K562 treated with DMSO at 1 percent for 4 hours (cell line): ENCODE measurements around the gene SFTPB. TPM values are rescaled to one million over a fixed set of nuclear protein-coding genes. Genes with fewer than 3 reads are reported as not detected.

Source experiments
- total RNA-seq: library from RNA; unstranded; fragments of 300-600 nt; gene quantifications from 2 replicates; pipeline ENCODE4 v1.2.3, GENCODE V29; 2022; ENCODE audit not compliant: insufficient read depth

The SFTPB gene
- total RNA-seq, result not detected in 2 replicates

DNA sequence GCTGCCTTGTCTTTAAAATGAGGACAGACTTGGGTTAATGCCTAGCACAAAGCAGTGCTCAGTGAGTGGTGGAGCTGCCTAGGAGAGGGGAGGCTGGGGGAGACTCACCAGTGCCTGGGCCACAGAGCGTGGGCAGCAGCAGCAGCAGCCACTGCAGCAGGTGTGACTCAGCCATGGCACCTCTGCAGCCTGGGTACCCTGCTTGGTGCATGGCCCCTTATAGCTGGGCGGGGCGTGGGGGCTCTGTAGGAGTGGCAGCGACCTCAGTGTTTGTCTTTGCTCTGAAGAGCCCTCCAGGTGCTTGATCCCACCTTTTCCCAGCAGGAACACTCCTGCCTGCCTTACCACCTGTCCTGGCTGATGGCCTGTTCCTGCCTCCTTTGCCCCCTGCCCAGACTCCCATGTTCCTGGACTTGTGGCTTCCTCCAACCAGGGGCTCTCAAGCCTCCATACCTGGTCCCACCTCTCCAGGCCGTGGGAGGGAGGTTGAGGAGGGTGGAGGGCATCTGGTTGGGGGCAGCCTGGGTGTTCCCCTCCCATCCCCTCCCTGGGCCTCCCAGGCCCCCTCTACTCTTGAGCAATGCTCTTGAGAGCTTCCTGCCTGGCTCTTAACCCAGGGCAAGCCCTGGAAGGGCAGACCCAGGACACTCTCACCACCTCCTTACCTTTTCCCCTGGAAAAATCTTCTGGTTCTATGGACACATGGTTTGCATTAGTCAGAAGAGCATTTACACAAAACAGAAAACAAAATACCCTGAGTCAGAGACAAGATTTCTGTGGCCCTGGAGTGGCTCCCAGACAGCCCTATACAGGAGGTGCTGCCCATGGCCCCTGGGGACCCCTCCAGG lies at the start of gene SFTPB:
Gene SFTPB, minus strand, starts transcription at position 191 of the 848 bp plus-strand sequence. Its CDS starts 16 bp downstream, at position 175.

DNA sequence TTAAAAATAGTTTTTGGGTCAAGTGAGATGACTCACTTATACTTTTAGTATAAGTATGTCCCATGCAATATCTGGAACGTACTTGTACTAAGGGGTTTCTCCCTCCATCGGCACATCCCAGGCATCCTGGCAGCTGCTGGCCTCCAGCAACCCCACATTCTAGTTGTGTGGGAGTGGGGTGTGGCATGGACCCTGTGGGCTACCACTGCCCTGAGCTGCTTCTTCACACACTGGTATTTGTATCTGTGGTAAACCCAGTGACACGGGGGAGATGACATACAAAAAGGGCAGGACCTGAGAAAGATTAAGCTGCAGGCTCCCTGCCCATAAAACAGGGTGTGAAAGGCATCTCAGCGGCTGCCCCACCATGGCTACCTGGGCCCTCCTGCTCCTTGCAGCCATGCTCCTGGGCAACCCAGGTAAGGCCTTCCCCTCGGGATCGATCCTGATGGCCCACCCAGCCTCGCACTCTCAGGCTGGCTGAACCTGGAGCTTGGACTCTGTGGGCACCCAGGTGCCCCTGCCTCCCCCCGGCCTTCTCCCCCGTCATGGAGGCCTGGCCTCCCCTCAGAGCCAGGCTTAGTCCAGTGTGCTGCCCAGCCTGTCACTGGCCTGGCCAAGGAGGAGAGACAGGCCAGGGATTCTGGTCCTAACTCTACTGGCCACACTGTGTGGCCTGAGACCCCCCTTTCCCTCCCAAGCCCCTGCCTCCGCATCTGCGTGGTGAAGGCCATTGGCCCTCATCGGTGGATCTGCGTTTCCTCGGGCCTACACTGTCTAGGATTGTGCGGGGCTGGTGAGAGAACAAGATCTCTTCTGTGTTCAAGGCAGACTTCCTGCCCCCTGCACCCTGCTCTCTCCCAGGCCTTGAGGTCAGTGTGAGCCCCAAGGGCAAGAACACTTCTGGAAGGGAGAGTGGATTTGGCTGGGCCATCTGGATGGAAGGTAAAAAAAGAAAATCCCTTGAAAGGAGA lies 26.3 kb upstream of the SFTPB start, which contains the start of gene GNLY:
Gene GNLY, plus strand, starts transcription at position 307 of the 974 bp plus-strand sequence. Its CDS starts 61 bp downstream, at position 368.

DNA sequence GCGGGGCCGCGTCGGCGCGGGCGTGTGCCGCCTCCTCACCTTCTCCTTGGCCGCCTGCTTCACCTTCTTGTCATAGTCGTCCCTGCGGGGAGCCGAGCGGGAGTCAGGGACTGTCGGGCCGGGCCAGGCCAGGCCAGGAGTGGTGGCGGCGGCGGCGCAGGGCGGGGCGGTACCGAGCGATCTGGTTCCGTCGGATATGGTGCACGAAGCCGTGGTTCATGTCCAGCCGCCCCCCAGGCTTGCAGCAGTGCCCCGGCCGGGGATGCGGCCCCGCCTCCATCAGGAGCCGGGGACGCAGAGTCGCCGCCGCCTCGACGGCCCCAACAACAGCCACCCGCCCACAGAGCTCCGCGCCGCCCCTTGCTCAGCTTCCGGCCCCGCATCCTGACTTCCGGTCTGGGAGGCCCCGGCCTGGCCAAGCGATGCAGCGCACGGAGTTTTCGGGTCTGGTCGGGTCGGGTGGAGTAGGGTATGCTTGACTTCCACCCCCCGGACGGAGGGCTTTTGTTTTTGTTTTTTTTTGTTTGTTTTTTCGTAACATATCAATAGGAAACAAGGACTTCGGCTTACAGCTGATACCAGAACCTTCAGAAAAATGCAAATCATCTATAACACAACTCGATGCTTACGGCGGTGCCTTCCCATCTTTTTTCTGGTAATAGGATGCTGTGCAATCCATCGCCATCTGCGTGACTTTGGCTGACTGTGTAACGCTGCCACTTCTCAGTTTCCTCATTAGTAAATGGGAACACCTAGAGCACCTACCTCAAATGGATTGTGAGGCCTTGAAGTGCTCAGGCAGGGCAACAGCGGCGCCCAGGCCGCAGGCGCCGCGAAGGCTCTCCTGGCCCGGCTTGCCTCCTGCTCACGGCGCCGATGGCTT lies 56.1 kb downstream of the SFTPB start, which contains the start of gene C2orf68:
Gene C2orf68, minus strand, starts transcription at position 362 of the 883 bp plus-strand sequence. Its CDS starts 82 bp downstream, at position 280.

Other genes with a start within 250 kb of the SFTPB start
- gene SH2D6, start 249.5 kb downstream of the SFTPB start, total RNA-seq, result not detected in 2 replicates
- gene MAT2A, start 129.0 kb downstream of the SFTPB start, total RNA-seq, result 114 and 177 TPM in 2 replicates
- gene GGCX, start 106.7 kb downstream of the SFTPB start, total RNA-seq, result 11.6 and 16.2 TPM in 2 replicates
- 161 and 170 TPM in 2 replicates for gene VAMP8, start 90.6 kb downstream of the SFTPB start, total RNA-seq
- not detected in 2 replicates for gene VAMP5, start 83.8 kb downstream of the SFTPB start, total RNA-seq
- gene RNF181, start 72.5 kb downstream of the SFTPB start, total RNA-seq, result 259 and 269 TPM in 2 replicates
- 13.9 and 19.1 TPM in 2 replicates for gene TMEM150A, start 65.5 kb downstream of the SFTPB start, total RNA-seq
- 33.2 and 51.4 TPM in 2 replicates for gene C2orf68, start 56.1 kb downstream of the SFTPB start, total RNA-seq
- gene USP39, start 52.0 kb downstream of the SFTPB start, total RNA-seq, result 94.0 and 97.0 TPM in 2 replicates
- not detected in 2 replicates for gene GNLY, start 26.2 kb upstream of the SFTPB start, total RNA-seq
- not detected in 2 replicates for gene ATOH8, start 85.8 kb upstream of the SFTPB start, total RNA-seq
- gene ST3GAL5, start 220.8 kb upstream of the SFTPB start, total RNA-seq, result 4.4 and 7.4 TPM in 2 replicates